Activated T-helper 17 cell treated with anti-CD3 and anti-CD28 coated beads, Interleukin-2, amount 50 U/mL, for 72 hours (primary cell): Measurements from ENCODE around the gene MLLT11. TPM values are rescaled to one million over a fixed set of nuclear protein-coding genes. Genes with fewer than 3 reads are reported as not detected.
A peak's percentile ranks its signal among the peaks of the same experiment; 100 is the strongest.

Experiments used
- ATAC-seq: fragments of 150-1000 bp; cut with Tn5 transposase; replicated peaks from 2 replicates; pipeline ENCODE4 v1.10.0; 2021; ENCODE audit warnings: mild to moderate bottlenecking, moderate library complexity
- H3K27ac Mint-ChIP-seq: one replicate; pipeline ENCODE4 v1.8.0; 2022; ENCODE audit warnings: mixed read lengths
- H3K27me3 Mint-ChIP-seq: one replicate; pipeline ENCODE4 v1.8.0; 2022; ENCODE audit warnings: mixed read lengths
- H3K36me3 Mint-ChIP-seq: one replicate; pipeline ENCODE4 v1.8.0; 2022; ENCODE audit warnings: low read depth, mild to moderate bottlenecking, mixed read lengths
- H3K4me1 Mint-ChIP-seq: one replicate; pipeline ENCODE4 v1.8.0; 2022; ENCODE audit warnings: mixed read lengths
- H3K4me3 Mint-ChIP-seq: one replicate; pipeline ENCODE4 v1.8.0; 2022; ENCODE audit warnings: mild to moderate bottlenecking, mixed read lengths
- H3K9me3 Mint-ChIP-seq: one replicate; pipeline ENCODE4 v1.8.0; 2022; ENCODE audit warnings: mixed read lengths
- total RNA-seq, 2 donors: library from RNA; stranded (reverse); gene quantifications; one replicate each; pipeline ENCODE4 v1.2.3, GENCODE V29; 2022

Gene MLLT11
- 1 to 10 TPM; 1.7 to 4.0 TPM for total RNA-seq

GRCh38 chr1:151060007-151060656 is at the start of gene MLLT11:
Gene MLLT11 (plus strand): TSS chr1:151060397. CDS start chr1:151067225, 6,828 bp downstream.
- Mint-ChIP-seq H3K27ac (peak within 1 kb of the TSS; percentile 99), H3K36me3 (peaks cover 46% of the 10 kb centered on the region), H3K9me3 (no peaks in the 10 kb centered on the region), H3K27me3 (no peaks in the 10 kb centered on the region), H3K4me3 (peak within 1 kb of the TSS; percentile 97), H3K4me1 (peaks cover 27% of the 10 kb centered on the region)
- ATAC-seq, result no peak

- no peak for ATAC-seq
- peak overlapping the region; percentile 27 for H3K4me3 Mint-ChIP-seq
Measured at GRCh38 chr1:151011154-151011850, 48.9 kb upstream of the MLLT11 start.

GRCh38 chr1:151012684-151013471 is 47.3 kb upstream of the MLLT11 start:
- no peak overlapping the region for H3K27ac Mint-ChIP-seq
- no peaks in the 10 kb centered on the region for H3K9me3 Mint-ChIP-seq
- no peaks in the 10 kb centered on the region for H3K27me3 Mint-ChIP-seq
- H3K36me3 Mint-ChIP-seq, result peaks cover 26% of the 10 kb centered on the region
- no peak for ATAC-seq
- no peak overlapping the region for H3K4me3 Mint-ChIP-seq
- peaks cover 10% of the 10 kb centered on the region for H3K4me1 Mint-ChIP-seq

More at GRCh38 chr1:151011154-151011850, 48.9 kb upstream of the MLLT11 start:
- Mint-ChIP-seq H3K27me3 (no peaks in the 10 kb centered on the region), H3K36me3 (peaks cover 17% of the 10 kb centered on the region), H3K9me3 (no peaks in the 10 kb centered on the region), H3K4me1 (peaks cover 18% of the 10 kb centered on the region), H3K27ac (no peak overlapping the region)

- Mint-ChIP-seq H3K27ac (no peak overlapping the region), H3K9me3 (no peaks in the 10 kb centered on the region), H3K4me1 (peaks cover 9% of the 10 kb centered on the region), H3K4me3 (no peak overlapping the region), H3K27me3 (no peaks in the 10 kb centered on the region), H3K36me3 (peaks cover 27% of the 10 kb centered on the region)
- no peak for ATAC-seq
Measured at GRCh38 chr1:151013518-151013917, 46.7 kb upstream of the MLLT11 start.

- Mint-ChIP-seq H3K4me1 (peaks cover 4% of the 10 kb centered on the region), H3K36me3 (peaks cover 65% of the 10 kb centered on the region), H3K27me3 (no peaks in the 10 kb centered on the region), H3K9me3 (no peaks in the 10 kb centered on the region), H3K4me3 (no peak overlapping the region), H3K27ac (no peak overlapping the region)
- ATAC-seq, result peak; percentile 98
Measured at GRCh38 chr1:151024540-151025146, 35.6 kb upstream of the MLLT11 start.

- Mint-ChIP-seq H3K9me3 (no peaks in the 10 kb centered on the region), H3K27me3 (no peaks in the 10 kb centered on the region), H3K36me3 (peaks cover 81% of the 10 kb centered on the region), H3K4me3 (no peak overlapping the region), H3K4me1 (peaks cover 4% of the 10 kb centered on the region), H3K27ac (no peak overlapping the region)
- ATAC-seq, result no peak
Measured at GRCh38 chr1:151026460-151026859, 33.7 kb upstream of the MLLT11 start.

GRCh38 chr1:151032164-151032563 is 28.0 kb upstream of the MLLT11 start:
- Mint-ChIP-seq H3K9me3 (no peaks in the 10 kb centered on the region), H3K4me3 (no peak overlapping the region), H3K27me3 (no peaks in the 10 kb centered on the region), H3K4me1 (peaks cover 1% of the 10 kb centered on the region), H3K27ac (no peak overlapping the region), H3K36me3 (peaks cover 68% of the 10 kb centered on the region)
- no peak for ATAC-seq

- H3K4me3 Mint-ChIP-seq, result no peak overlapping the region
- H3K4me1 Mint-ChIP-seq, result peaks cover 4% of the 10 kb centered on the region
- ATAC-seq, result no peak
- H3K9me3 Mint-ChIP-seq, result no peaks in the 10 kb centered on the region
- H3K36me3 Mint-ChIP-seq, result peaks cover 39% of the 10 kb centered on the region
- peak overlapping the region; percentile 7 for H3K27ac Mint-ChIP-seq
- H3K27me3 Mint-ChIP-seq, result no peaks in the 10 kb centered on the region
Measured at GRCh38 chr1:151035167-151035566, 25.0 kb upstream of the MLLT11 start.

GRCh38 chr1:151036356-151036755 is 23.8 kb upstream of the MLLT11 start, which contains the start of gene BNIPL:
Gene BNIPL (plus strand): TSS chr1:151036586. CDS start chr1:151036726, 140 bp downstream.
- Mint-ChIP-seq H3K4me3 (no peak within 1 kb of the TSS), H3K4me1 (peaks cover 4% of the 10 kb centered on the region), H3K9me3 (no peaks in the 10 kb centered on the region), H3K27me3 (no peaks in the 10 kb centered on the region), H3K27ac (peak within 1 kb of the TSS; percentile 7), H3K36me3 (peaks cover 27% of the 10 kb centered on the region)
- no peak for ATAC-seq

- ATAC-seq, result no peak
- Mint-ChIP-seq H3K4me1 (peaks cover 4% of the 10 kb centered on the region), H3K36me3 (peaks cover 24% of the 10 kb centered on the region), H3K9me3 (no peaks in the 10 kb centered on the region), H3K27me3 (no peaks in the 10 kb centered on the region), H3K4me3 (no peak overlapping the region), H3K27ac (no peak overlapping the region)
Measured at GRCh38 chr1:151037032-151037431, 23.2 kb upstream of the MLLT11 start.

- Mint-ChIP-seq H3K27ac (no peak overlapping the region), H3K36me3 (peaks cover 12% of the 10 kb centered on the region), H3K4me1 (peaks cover 10% of the 10 kb centered on the region), H3K4me3 (no peak overlapping the region), H3K9me3 (no peaks in the 10 kb centered on the region), H3K27me3 (no peaks in the 10 kb centered on the region)
- ATAC-seq, result no peak
Measured at GRCh38 chr1:151039521-151039920, 20.7 kb upstream of the MLLT11 start.

GRCh38 chr1:151043163-151043562 is 17.0 kb upstream of the MLLT11 start:
- peaks cover 15% of the 10 kb centered on the region for H3K4me1 Mint-ChIP-seq
- no peaks in the 10 kb centered on the region for H3K36me3 Mint-ChIP-seq
- no peak overlapping the region for H3K4me3 Mint-ChIP-seq
- H3K27ac Mint-ChIP-seq, result peak overlapping the region; percentile 12
- no peaks in the 10 kb centered on the region for H3K9me3 Mint-ChIP-seq
- ATAC-seq, result peak; percentile 47
- H3K27me3 Mint-ChIP-seq, result no peaks in the 10 kb centered on the region

- Mint-ChIP-seq H3K4me1 (peaks cover 15% of the 10 kb centered on the region), H3K27ac (peak within 1 kb of the TSS; percentile 84), H3K36me3 (peaks cover 29% of the 10 kb centered on the region), H3K4me3 (peak within 1 kb of the TSS; percentile 89), H3K27me3 (no peaks in the 10 kb centered on the region), H3K9me3 (no peaks in the 10 kb centered on the region)
- peak; percentile 79 for ATAC-seq
Measured at GRCh38 chr1:151047591-151047924, 12.6 kb upstream of the MLLT11 start, which contains the start of gene C1orf56. Gene C1orf56 (plus strand): TSS chr1:151047751. CDS start chr1:151047848, 97 bp downstream.

GRCh38 chr1:151047925-151048644 is 12.1 kb upstream of the MLLT11 start:
- peak overlapping the region; percentile 89 for H3K4me3 Mint-ChIP-seq
- no peaks in the 10 kb centered on the region for H3K9me3 Mint-ChIP-seq
- peaks cover 10% of the 10 kb centered on the region for H3K4me1 Mint-ChIP-seq
- peak; percentile 71 for ATAC-seq
- peaks cover 34% of the 10 kb centered on the region for H3K36me3 Mint-ChIP-seq
- peak overlapping the region; percentile 84 for H3K27ac Mint-ChIP-seq
- H3K27me3 Mint-ChIP-seq, result no peaks in the 10 kb centered on the region
